ENCODE data around the gene ELOVL4.

- TF ChIP-seq EP300 (conservative IDR thresholded peaks at IDR 0.05; ENCODE audit: poor library complexity, severe bottlenecking), result no peak
- no peak for TF ChIP-seq POLR2AphosphoS5 (IDR thresholded peaks at IDR 0.05)
- no peak for TF ChIP-seq RAD21 (conservative IDR thresholded peaks at IDR 0.05)
- no peak for TF ChIP-seq EZH2 (IDR thresholded peaks at IDR 0.05; ENCODE audit: borderline replicate concordance, insufficient read depth, low read length, poor library complexity, severe bottlenecking)
- no peak for TF ChIP-seq CTCF (IDR thresholded peaks at IDR 0.05; ENCODE audit: poor library complexity, severe bottlenecking)
Observed at GRCh38 chr6:79969784-79970183, 22.4 kb upstream of the ELOVL4 start.
